ENCODE measurements around the gene GPATCH3. TPM values are rescaled to one million over a fixed set of nuclear protein-coding genes. Genes with fewer than 3 reads are reported as not detected.

Gene GPATCH3
- total and polyA plus RNA-seq, 2 experiments from 2014 or later = 9.5 to 18.4 TPM

DNA sequence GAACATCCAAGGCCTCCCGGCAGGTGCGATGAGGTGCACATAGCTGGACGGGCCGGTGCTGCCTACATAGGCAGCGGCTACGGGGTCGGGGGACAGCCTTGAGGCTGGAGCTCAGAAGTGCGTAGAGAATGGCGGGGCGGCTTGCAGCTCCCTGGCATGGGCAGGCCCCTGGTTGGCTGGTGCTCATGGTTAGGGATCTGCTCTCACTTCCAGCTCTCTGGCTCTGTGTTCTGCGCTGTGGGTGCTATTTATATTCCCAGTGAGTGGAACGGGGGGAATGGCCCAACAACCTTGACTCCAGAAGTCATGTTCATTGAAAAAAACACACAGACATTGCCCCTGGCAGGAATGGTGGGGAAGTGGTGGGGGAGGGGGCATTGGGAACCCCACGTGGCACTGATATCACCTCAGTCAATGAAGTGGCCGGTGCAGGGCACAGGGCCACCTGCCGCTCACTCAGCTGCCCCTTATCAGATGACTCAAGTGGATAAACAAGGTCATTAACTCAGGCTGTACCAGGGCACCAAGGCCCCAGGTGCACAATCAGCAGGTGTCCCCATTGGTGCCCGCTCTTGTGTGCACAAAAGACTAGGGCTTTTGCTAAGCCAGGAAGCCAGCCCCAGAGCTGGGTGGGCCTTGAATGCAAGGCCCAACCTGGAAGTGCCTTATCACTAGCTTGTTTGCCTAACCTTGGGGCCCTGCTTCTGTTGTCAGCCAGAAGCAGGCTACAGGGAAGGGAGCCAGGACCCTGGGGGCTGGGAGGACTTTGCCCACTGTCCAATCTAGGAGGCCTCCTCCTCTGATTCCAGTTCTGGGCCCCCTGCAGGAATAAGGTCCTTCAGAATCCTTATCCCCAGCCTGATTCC is 13.7 kb upstream of the GPATCH3 start, which contains the start of gene NR0B2:
Gene NR0B2, minus strand, starts transcription at position 222 of the 866 bp plus-strand sequence. Its CDS starts 35 bp downstream, at position 187.
- H3K36me3 ChIP-seq (replicated peaks; ENCODE audit: insufficient read depth, low read depth) = no peaks in the 10 kb centered on the region
- peaks cover 18% of the 10 kb centered on the region for H3K79me2 ChIP-seq
- no peaks in the 10 kb centered on the region for H3K9me3 ChIP-seq (ENCODE audit: low read depth)
- H3K4me1 ChIP-seq (ENCODE audit: insufficient read depth) = peaks cover 36% of the 10 kb centered on the region
- WGBS (ENCODE audit: low lambda C conversion rate, missing lambda C conversion rate) = 66% methylated on average over 16 of the region's 16 CpGs
- H4K20me1 ChIP-seq (ENCODE audit: insufficient read depth, poor library complexity, severe bottlenecking) = no peaks in the 10 kb centered on the region
- TF ChIP-seq EZH2 (IDR thresholded peaks at IDR 0.05; ENCODE audit: borderline replicate concordance) = no peak
- peak; percentile 29 for TF ChIP-seq EZH2phosphoT487 (IDR thresholded peaks at IDR 0.05; ENCODE audit: low read depth, severe bottlenecking, unreplicated experiment)
- peak within 1 kb of the TSS; percentile 70 for H3K4me2 ChIP-seq
- peak within 1 kb of the TSS; percentile 6 for H3K4me3 ChIP-seq
- H2AFZ ChIP-seq = no peak within 1 kb of the TSS
- peak; percentile 90 for DNase-seq (ENCODE audit: low spot score)
- H3K27ac ChIP-seq = peak within 1 kb of the TSS; percentile 93
- no peaks in the 10 kb centered on the region for H3K27me3 ChIP-seq
- no peaks in the 10 kb centered on the region for H3K9me2 ChIP-seq (replicated peaks; ENCODE audit: insufficient read depth)

DNA sequence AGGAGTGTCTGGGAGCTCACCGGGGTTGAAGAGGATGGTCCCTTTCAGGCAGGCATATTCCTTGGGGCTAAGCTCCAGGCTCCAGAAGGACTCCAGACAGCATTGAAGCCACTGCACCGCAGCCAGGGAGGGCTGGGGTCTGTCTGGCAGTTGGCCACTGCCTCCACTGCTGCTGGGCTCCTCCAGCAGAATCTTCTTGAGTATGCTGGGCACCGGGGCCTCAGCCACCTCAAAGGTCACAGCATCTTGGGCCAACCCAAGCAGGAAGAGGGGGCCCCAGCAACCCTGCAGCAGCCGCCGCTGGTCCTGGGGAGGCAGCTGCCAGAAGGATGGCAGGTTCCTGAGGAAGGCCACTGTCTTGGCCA is 13.1 kb upstream of the GPATCH3 start:
- no peaks in the 10 kb centered on the region for H3K36me3 ChIP-seq (replicated peaks; ENCODE audit: insufficient read depth, low read depth)
- peak overlapping the region; percentile 93 for H3K27ac ChIP-seq
- TF ChIP-seq, protein P1, sequence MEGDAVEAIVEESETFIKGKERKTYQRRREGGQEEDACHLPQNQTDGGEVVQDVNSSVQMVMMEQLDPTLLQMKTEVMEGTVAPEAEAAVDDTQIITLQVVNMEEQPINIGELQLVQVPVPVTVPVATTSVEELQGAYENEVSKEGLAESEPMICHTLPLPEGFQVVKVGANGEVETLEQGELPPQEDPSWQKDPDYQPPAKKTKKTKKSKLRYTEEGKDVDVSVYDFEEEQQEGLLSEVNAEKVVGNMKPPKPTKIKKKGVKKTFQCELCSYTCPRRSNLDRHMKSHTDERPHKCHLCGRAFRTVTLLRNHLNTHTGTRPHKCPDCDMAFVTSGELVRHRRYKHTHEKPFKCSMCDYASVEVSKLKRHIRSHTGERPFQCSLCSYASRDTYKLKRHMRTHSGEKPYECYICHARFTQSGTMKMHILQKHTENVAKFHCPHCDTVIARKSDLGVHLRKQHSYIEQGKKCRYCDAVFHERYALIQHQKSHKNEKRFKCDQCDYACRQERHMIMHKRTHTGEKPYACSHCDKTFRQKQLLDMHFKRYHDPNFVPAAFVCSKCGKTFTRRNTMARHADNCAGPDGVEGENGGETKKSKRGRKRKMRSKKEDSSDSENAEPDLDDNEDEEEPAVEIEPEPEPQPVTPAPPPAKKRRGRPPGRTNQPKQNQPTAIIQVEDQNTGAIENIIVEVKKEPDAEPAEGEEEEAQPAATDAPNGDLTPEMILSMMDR (IDR thresholded peaks at IDR 0.05; ENCODE audit: poor library complexity) = no peak
- TF ChIP-seq EZH2 (IDR thresholded peaks at IDR 0.05; ENCODE audit: borderline replicate concordance) (no peak), EZH2phosphoT487 (IDR thresholded peaks at IDR 0.05; ENCODE audit: low read depth, severe bottlenecking, unreplicated experiment) (no peak)
- H3K27me3 ChIP-seq = no peaks in the 10 kb centered on the region
- no peaks in the 10 kb centered on the region for H3K9me3 ChIP-seq (ENCODE audit: low read depth)
- peak overlapping the region; percentile 70 for H3K4me2 ChIP-seq
- H3K79me2 ChIP-seq = peaks cover 18% of the 10 kb centered on the region
- 85% methylated on average over 5 of the region's 5 CpGs for WGBS (ENCODE audit: low lambda C conversion rate, missing lambda C conversion rate)
- DNase-seq (ENCODE audit: low spot score) = no peak
- peaks cover 36% of the 10 kb centered on the region for H3K4me1 ChIP-seq (ENCODE audit: insufficient read depth)
- no peaks in the 10 kb centered on the region for H3K9me2 ChIP-seq (replicated peaks; ENCODE audit: insufficient read depth)
- H4K20me1 ChIP-seq (ENCODE audit: insufficient read depth, poor library complexity, severe bottlenecking) = no peaks in the 10 kb centered on the region
- no peak overlapping the region for H3K4me3 ChIP-seq
- no peak overlapping the region for H2AFZ ChIP-seq

DNA sequence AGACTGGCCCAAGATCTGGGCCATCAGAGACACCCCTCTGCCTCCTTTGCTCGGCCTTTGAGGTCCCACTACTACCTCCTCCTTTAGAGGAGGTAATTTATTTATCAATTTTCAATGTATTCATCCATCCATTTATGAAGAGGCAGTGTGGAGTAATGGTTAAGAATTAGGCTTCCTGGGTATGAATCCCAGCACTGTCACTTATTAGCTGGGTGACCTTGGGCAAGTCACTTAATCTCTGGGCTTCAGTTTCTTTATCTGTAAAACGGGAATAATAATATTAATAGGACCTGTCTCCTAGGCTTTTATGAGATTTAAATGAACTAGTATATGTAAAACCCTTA is 11.9 kb upstream of the GPATCH3 start:
- Histone ChIP-seq H3K4me3 (no peak overlapping the region), H3K4me1 (ENCODE audit: insufficient read depth) (peaks cover 36% of the 10 kb centered on the region), H3K79me2 (peaks cover 18% of the 10 kb centered on the region), H3K9me2 (replicated peaks; ENCODE audit: insufficient read depth) (no peaks in the 10 kb centered on the region), H4K20me1 (ENCODE audit: insufficient read depth, poor library complexity, severe bottlenecking) (no peaks in the 10 kb centered on the region), H3K27ac (no peak overlapping the region), H3K27me3 (no peaks in the 10 kb centered on the region), H3K36me3 (replicated peaks; ENCODE audit: insufficient read depth, low read depth) (no peaks in the 10 kb centered on the region), H3K9me3 (ENCODE audit: low read depth) (no peaks in the 10 kb centered on the region), H3K4me2 (peak overlapping the region; percentile 70), H2AFZ (no peak overlapping the region)
- TF ChIP-seq EZH2phosphoT487 (IDR thresholded peaks at IDR 0.05; ENCODE audit: low read depth, severe bottlenecking, unreplicated experiment) (no peak), EZH2 (IDR thresholded peaks at IDR 0.05; ENCODE audit: borderline replicate concordance) (no peak)
- TF ChIP-seq, protein P1 (IDR thresholded peaks at IDR 0.05; ENCODE audit: poor library complexity) = no peak
- no peak for DNase-seq (ENCODE audit: low spot score)
- 79% methylated on average over 2 of the region's 2 CpGs for WGBS (ENCODE audit: low lambda C conversion rate, missing lambda C conversion rate)
